ENCODE results near the gene APOL3.
"Not testable (repeated sequence)": the region's sequence is repeated elsewhere in the genome, so short reads cannot be mapped to it uniquely, and the experiment has no call there.

APOL3 gene

DNA sequence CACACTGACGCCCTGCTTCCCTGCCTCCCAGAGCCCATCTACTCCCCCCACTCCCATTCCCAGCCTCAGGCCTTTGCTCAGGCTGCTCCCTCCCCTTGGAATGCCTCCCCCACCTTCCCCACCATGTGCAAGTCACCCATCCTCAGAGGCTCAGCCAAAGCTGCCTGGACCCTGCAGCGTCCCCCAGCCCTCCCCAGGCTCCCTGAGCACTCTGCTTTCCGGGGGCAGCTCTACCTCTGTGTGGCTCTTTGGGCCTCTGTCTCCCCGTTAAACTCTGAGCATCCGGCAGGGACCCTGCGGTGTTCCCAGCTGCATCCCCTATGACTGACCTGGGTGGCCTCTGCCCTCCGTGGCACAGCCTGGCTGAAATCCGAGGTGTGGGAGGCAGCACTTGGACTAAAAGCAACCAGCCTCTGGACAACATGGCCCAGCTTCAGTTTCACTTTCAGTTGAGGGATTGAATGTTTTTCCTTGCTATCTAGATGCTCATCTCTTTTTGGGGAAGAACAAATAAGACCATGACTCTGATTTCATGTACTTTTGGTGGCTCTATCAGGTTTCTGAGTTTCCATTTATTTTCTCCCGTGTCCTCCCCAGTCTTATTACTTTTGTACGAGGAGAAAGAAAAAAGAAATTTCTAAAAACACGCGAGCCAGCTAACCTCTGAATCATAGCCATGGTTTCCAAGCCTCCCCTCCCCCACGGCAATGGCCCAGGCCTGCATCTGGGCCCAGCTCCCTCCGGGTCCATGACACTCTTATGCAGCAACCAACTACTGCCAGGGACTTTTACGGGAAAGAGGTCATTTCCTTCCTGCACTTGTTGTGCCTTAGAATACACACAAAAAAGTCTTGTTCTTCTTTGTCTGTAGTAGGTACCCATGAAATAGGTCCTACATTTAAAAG lies 3.8 kb downstream of the APOL3 start:
- DNase-seq (ENCODE audit: low spot score): peak; percentile 89

GRCh38 chr22:36156119-36156514 lies 4.4 kb downstream of the APOL3 start:
- no peak for DNase-seq (ENCODE audit: low spot score)

- DNase-seq (ENCODE audit: low spot score): peak; percentile 62
Measured at GRCh38 chr22:36155702-36156101, 4.9 kb downstream of the APOL3 start.

DNA sequence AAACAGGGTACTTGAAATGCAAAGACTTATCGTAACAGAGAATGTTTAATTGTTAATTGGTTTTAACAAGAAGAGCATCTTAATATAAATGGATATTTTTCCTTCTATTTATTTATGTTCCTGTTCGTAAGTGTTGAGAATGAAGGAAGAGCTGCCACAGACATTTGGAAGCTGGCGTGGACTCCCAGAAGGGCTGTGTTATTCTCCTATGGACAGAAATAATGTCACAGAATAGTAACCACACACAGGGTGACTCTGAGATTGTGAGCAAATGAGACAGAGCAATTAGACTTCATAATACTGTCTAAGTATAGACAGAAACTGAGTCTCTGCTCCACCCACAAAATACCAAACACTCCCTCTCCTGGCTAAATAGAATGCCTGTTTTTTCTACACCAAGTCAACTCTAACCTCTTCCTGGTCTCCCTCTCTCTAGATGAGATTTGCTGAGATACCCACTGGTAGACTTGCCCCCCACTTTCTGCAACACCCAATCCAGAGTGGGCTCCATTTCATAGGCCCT lies 6.1 kb downstream of the APOL3 start:
- DNase-seq (ENCODE audit: low spot score): no peak

DNA sequence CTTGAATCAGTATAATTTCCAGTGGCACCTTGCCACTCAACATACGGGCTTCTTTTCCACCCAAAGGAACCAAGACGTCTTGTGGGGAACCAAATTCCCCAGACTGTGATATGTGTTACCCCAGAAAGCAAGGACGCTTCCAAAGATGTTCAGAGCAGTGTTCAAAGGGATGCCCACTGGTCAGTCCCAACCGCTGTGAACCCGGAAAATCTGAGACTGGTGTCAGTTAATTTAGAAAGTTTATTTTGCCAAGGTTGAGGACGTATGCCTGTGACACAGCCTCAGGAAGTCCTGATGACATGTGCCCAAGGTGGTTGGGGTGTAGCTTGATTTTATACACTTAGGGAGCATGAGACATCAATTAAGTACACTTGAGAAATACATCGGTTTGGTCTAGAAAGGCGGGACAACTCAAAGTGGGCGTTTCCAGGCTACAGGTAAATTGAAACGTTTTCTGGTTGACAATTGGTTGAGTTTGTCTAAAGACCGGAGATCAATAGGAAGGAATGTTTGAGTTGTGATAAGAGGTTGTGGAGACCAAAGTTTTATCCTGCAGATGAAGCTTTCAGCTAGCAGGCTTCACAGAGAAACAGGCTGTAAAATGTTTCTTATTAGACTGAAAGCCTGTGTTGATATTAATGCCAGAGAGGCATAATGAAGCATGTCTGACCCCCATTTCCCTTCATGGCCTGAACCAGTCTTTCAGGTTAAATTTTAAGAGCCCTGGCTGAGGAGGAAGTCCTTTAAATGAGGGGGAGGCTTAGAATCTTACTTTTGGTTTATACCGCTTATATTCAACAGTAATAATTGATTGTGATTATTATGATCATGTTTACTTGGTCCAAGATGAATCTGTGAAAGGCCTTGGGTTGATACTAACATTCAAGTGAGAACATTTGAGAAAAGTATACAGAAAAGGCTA lies 6.8 kb downstream of the APOL3 start:
- no peak for DNase-seq (ENCODE audit: low spot score)

DNA sequence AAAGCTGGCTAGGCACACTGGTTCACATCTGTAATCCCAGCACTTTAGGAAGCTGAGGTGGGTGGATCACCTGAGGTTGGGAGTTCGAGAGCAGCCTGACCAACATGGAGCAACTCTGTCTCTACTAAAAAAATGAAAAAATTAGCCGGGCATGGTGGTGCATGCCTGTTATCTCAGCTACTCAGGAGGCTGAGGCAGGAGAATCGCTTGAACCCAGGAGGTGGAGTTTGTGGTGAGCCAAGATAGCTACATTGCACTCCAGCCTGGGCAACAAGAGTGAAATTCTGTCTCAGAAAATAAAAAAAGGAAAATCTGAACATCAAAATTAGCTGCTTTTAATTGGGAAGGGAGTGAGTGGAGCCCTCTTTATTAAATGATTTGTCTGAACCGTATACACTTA lies 7.7 kb downstream of the APOL3 start:
- not testable (repeated sequence) for DNase-seq (ENCODE audit: low spot score)

- no peak for DNase-seq (ENCODE audit: low spot score)
Measured at GRCh38 chr22:36152088-36152487, 8.5 kb downstream of the APOL3 start.

- DNase-seq (ENCODE audit: low spot score): no peak
Measured at GRCh38 chr22:36151006-36151595, 9.5 kb downstream of the APOL3 start.

DNA sequence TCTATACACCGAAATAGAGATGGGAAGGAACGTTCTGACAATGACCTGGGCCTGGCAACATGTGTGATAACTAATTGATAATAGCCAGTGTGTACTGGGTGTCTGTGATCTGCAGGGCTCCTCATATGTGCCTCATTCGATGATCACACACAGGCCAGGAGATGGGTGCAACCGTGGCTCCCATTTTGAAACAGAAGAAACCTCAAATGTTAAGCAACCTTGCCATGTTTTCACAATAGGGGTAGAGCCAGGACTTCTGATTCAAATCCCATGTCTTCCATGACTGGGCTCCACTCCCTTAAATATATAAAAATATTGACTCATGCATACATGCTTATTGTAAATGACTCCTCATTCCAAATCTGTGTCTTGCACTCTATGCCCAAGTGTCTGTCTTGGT lies 11.1 kb downstream of the APOL3 start:
- DNase-seq (ENCODE audit: low spot score): no peak

DNA sequence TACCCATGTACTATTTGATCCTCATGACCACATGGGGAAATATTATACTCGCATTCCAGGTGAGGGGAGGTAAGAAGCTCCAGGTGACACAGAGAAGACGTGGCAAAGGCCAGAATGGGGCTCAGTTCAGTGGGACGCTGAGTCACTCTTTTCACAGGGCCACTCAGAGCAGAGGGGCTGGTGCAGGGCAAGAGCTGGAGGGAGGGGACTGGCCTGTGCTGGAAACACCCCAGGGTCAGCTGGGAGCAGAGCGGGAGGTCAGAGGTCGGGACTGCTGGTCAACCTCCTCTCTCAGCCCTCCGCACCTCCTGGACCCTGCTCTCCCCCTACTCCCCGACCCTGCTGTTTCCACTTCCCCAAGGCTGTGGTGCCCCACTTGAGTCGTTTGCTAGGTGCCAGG lies 12.1 kb downstream of the APOL3 start:
- no peak for DNase-seq (ENCODE audit: low spot score)

- no peak for DNase-seq (ENCODE audit: low spot score)
Measured at GRCh38 chr22:36147196-36147791, 13.3 kb downstream of the APOL3 start.

GRCh38 chr22:36145881-36146280 lies 14.7 kb downstream of the APOL3 start:
- no peak for DNase-seq (ENCODE audit: low spot score)

DNA sequence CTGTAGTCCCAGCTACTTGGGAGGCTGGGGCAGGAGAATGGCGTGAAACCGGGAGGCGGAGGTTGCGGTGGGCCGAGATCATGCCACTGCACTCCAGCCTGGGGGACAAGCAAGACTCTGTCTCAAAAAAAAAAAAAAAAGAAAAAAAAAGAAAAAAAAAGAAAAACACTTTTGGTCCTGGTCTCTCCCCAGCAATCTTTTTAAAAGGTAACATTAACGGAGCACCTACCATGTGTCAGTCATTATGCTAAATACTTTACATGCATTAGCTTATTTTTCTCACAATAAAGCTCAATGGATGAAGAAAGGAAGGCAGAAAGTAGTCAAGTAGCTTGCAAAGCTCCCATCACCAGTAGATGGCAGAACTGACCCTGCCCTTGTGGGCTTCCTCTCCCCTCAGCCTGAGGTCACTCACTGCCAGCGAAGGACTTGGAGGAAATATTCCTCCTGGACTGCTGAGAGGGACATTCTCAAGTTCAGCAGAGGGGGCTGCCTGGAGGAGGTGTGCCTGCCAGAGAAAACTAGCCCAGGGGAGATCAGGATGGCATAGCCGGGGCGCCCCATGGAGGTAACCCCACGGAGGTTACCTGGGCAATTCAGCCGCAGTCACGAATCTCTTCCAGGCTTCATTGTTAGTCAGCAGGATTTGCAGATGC lies 15.5 kb downstream of the APOL3 start:
- peak; percentile 73 for DNase-seq (ENCODE audit: low spot score)

- no peak for DNase-seq (ENCODE audit: low spot score)
Measured at GRCh38 chr22:36143956-36144355, 16.6 kb downstream of the APOL3 start.

GRCh38 chr22:36143066-36143815 lies 17.3 kb downstream of the APOL3 start:
- DNase-seq (ENCODE audit: low spot score): no peak

GRCh38 chr22:36141481-36141880 lies 19.1 kb downstream of the APOL3 start:
- no peak for DNase-seq (ENCODE audit: low spot score)

- not testable (repeated sequence) for DNase-seq (ENCODE audit: low spot score)
Measured at GRCh38 chr22:36138709-36139108, 21.8 kb downstream of the APOL3 start.

DNA sequence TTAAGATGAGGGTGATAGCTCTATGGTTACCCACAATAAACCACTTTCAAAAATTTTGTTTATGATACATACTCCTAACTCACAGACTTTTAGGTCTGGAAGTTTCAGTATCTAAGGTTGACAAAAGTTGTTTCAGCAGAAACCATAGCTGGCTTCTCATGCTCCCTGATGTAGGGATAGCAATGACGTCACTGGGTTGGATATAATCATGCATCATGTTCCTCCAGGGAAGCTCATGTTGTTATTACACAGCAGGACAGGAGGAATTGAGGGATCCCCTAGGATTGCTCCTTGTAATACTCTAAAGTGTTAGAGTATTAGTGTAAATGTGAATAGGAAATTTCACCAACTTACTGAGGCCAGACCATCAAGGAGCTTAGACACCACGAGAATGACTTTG lies 23.6 kb downstream of the APOL3 start:
- no peak for DNase-seq (ENCODE audit: low spot score)

- DNase-seq (ENCODE audit: low spot score): no peak
Measured at GRCh38 chr22:36136475-36136874, 24.1 kb downstream of the APOL3 start.

GRCh38 chr22:36135306-36135980 lies 25.1 kb downstream of the APOL3 start:
- DNase-seq (ENCODE audit: low spot score): no peak
